GM18951 (cell line): ENCODE measurements around the gene TIRAP.

ENCODE experiments used
- POLR2A ChIP-seq: IDR thresholded peaks from 4 replicates; pipeline ENCODE4 v1.6.1; 2011; ENCODE audit warnings: mild to moderate bottlenecking; ENCODE audit not compliant: insufficient read length, insufficient read depth; ENCODE audit errors: extremely low read depth
- in situ Hi-C: fragments of 300-500 bp; cut with MboI; formaldehyde crosslinking; loops from one replicate; pipeline ENCODE4 v1.12.0; 2022; ENCODE audit warnings: low sequenced_read_pairs, mixed read lengths, inconsistent platforms; ENCODE audit not compliant: unreplicated experiment

The TIRAP gene

DNA sequence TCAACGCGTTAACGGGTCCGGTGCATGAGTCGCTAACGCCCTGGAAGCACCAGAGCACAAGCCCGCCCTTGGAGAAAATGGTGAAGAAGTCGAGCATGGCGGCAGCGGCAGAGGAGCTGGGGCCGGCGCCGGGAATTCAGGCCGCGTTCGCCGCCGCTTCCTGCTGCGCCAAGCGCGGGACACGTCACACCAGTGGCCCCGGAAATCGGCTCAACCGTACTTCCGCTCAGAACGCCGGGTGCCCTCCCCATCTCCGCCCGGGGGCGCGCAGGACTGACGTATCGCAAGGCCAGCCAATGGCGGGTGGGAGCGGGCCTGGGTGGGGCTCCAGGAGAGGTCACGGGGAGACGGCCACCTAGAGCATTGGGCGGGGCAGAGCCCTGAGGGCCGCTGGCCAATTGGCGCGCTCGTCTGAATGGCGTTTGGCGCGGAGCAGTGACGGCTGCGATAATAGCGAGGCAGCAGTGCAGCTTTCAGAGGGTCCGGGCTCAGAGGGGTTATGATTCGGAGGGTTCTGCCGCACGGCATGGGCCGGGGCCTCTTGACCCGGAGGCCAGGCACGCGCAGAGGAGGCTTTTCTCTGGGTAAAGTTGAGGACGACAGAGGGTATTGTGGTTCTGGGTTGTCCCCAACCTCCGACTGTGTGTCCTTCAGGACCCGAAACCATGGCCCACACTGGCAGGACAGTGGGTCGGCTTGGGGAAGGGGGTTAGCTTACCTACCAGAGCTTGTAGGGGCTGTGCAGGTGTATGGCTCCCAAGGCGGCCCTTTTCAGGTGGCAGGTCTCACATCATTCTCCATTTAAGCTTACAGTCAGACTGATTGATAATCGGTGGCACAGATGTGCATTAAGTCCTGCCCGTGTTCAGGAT, 13.9 kb upstream of the TIRAP start, which contains the start of the genes FOXRED1 and SRPRA:
Gene FOXRED1, plus strand, starts transcription at position 447 of the 872 bp plus-strand sequence. Its CDS starts 53 bp downstream, at position 500.
Gene SRPRA, minus strand, starts transcription at position 188 of the 872 bp plus-strand sequence. Its CDS starts 91 bp downstream, at position 97.
- in situ Hi-C loops: no loop called here
- TF ChIP-seq POLR2A: peak; percentile 88

DNA sequence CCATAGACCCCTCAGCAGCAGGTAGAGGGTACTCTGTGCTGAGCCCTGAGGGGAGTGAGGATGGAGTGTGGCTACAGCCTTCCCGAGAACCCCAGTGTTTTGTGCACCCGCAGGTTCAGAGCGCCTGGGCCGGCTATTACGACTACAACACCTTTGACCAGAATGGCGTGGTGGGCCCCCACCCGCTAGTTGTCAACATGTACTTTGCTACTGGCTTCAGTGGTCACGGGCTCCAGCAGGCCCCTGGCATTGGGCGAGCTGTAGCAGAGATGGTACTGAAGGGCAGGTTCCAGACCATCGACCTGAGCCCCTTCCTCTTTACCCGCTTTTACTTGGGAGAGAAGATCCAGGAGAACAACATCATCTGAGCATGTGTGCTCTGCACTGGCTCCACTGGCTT, 5.6 kb upstream of the TIRAP start:
- TF ChIP-seq POLR2A: no peak
- in situ Hi-C loops: no loop called here

DNA sequence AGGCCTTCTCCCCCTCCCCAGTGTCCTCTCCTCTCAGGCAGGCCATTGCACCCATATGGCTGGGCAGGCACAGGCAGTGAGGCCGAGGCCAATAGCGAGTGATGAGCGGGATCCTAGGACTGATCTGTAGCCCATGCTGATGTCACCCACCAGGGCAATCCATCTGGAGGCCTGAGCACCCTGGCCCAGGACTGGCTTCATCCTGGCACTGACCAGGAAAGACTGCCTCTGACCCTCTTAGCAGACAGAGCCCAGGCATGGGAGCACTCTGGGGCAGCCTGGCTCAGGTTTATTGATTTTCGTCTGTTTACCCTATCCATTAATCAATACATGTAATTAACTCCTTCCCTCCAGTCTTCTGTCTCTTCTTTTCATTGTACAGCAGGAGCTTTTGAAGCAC, 5.1 kb upstream of the TIRAP start:
- no peak for TF ChIP-seq POLR2A
- in situ Hi-C loops: no loop called here

DNA sequence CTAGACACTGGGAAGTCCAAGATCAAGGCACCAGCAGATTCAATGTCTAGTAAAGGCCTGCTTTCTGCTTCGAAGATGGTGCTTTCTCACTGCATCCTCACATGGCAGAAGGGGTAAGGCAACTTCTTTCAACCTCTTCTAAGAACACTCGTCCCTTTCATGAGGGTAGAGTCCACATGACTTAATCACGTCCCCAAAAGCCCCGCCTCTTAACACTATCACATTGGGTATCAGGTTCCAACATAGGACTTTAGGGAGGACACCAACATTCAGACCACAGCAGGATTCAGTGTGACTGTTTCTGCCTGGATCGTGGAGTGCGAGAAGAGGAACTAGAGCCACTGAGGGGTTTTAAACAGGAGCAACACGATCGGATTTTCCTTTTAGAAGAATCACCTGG, 3.7 kb upstream of the TIRAP start:
- in situ Hi-C loops: no loop called here
- TF ChIP-seq POLR2A: no peak

DNA sequence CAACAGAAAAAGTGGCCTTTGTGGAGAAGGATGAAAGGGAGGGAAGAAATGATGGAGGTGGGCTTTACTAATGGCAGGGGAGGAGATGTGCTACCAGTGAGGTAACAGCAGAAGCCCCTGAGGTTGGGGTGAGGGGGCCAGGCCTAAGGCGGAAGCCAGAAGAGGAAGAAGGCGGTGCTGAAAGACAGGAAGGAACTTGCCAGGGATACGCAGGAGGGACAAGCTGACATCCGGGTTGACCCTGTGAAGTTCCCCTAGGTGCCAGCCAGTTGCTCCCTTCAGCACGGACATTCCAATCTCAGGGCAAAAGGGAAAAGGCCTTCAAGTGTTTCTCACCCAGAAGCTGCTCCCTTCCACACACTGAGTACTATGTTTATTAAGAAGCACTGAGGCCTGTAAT, 2.3 kb upstream of the TIRAP start:
- no peak for TF ChIP-seq POLR2A
- in situ Hi-C loops: no loop called here

DNA sequence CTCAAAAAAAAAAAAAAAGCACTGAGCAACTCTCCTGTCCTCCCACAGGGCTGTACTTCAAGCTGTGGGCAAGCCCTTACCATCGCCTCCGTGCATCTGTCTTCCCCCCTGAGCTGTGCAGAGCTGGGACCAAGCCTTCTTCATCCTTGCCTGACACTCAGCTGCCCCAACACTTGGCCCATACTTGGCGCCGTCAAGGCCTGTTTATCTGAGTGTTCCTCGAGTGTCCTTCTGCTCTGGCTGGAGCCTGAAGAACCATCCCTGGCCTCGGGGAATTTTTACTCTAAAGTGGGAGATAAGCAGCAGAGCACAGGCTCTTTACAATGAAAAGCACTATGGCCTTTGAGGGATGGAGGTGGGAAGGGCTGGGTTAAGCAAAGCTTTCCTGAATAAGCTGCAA, 1.6 kb upstream of the TIRAP start:
- in situ Hi-C loops: no loop called here
- TF ChIP-seq POLR2A: no peak

DNA sequence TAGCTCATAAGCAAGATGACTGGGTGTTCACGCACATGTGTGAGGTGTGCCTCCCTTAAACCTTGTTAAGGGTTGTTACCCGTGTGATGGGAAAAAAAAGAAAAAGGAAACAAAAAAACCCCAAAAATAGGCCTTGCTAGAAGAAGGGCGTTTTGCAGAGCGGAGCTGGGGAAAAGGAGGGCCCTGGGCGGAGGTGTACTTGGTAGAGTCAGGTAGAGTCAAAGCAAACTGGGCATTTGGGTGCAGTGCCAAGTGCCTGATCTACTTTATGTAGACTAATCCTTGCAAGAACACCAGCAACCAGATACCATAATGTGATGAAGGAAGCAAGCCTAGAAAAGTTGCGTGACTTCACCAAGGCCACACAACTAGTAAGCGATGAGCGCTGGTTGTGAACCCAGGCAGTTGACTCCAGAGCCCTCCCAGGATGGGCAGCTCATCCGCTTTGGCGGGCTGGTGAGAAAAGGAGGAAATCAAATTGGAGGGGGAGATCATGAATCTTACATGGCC, 1.2 kb upstream of the TIRAP start:
- TF ChIP-seq POLR2A: no peak
- in situ Hi-C loops: no loop called here

DNA sequence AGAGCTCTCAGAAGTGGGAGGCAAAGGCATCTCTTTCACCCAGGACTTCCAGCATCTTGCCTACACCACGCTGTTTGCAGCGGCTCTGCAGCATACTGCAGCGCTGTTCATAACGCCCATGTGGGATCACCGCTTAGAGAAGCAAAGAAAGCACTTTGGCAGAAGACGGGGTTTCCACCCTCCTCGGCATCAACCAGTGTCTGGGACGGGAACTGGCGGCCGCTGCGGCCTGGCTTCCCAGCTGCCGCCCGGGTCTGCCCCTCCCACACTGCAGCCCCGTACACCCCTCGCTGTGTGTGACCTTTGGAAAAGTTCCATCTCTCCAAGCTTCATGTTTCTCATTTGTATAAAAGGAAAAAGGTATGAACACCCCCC, 545 bp upstream of the TIRAP start:
- no peak for TF ChIP-seq POLR2A
- in situ Hi-C loops: no loop called here

DNA sequence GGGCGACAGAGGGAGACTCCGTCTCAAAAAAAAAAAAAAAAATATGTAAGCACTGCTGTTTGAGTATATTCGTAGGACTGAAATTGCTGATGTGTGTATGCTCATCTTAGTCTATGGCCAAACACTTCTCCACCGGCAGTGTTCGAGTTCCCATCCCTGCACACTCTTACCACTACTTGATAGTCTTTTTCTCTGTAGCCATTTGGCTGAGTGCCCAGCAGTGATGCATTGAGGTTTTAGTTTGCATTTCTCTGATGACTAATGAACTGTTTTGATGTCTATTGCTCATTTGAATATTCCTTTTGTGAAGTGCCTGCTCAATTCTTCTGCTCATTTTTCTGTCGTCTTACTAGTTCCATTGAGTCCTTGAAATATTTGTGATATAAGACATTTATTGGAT, 1.9 kb downstream of the TIRAP start:
- no peak for TF ChIP-seq POLR2A
- in situ Hi-C loops: no loop called here

DNA sequence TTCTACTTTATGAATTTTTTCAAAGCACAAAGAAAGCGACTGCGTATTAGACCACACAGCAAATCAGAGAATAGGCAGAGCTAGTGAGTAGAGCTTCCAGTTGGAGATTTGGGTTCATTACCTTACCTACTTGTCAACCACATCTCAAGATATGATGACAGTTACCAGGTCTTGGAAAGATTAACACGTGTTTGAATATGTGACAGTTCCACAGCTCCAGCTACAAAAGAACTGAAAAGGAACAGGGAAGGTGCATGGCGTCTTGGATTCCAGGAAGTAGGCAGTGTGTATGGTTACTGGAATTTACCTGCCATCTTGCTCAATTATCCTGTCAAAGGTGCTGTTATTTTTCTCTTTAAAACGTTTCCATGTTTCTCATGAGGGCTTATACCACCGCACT, 5.3 kb downstream of the TIRAP start:
- in situ Hi-C loops: no loop called here
- no peak for TF ChIP-seq POLR2A

DNA sequence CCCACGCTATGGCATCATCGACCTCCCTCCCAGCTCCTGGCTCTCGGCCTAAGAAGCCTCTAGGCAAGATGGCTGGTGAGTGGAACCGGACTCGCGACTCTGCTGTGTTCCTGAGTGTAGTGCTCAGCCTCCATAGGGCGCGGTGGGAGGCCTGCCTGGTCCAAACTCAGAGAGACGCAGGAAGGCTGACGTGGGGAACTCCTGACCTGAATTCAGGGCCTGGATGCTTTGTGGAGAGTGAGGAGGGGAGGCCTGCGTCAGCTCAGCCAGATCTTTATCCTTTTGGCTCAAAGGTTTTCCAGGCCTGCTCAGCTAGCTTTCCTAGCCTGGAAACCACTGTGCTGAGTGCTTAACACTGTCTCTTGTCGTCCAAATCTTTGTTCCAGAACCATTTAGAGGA, 8.0 kb downstream of the TIRAP start:
- in situ Hi-C loops: no loop called here
- TF ChIP-seq POLR2A: no peak

DNA sequence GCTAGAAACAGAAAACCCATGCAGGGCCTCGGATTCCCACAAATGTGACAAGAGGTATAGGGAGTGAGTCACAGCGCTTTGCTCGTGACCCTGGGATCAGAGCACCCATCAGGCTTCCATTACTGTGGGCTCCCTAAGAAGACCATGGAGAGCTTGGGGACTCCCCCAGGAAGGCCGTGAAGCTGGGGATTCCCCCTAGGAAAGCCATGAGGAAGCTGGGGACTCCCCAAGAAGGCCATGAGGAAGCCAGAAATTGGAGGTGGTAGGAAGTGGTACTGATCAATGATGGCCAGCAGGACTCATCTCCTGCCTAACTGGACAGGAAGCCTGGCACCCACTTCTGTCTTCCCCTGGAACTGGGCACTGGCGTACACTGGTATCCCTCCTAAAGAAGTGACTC, 10.8 kb downstream of the TIRAP start:
- in situ Hi-C loops: no loop called here
- TF ChIP-seq POLR2A: no peak

DNA sequence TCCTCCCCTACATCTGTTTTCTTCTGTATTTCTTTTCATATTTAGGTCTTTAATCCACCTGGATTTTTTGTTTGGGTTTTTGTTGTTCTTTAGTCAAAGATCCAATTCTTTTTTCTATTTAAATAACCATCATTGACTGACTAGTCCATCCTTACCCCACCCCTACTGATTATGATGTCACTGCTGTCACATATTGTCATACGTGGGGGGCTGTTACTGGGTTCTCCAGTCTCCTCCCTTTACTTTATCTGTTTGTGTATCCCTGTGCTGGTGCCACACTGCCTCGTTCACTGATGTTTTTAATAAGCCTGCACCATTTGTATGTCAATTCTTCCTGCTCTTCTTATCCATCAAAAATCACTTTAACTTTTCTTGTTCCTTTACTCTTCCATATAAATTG, 14.1 kb downstream of the TIRAP start:
- TF ChIP-seq POLR2A: no peak
- in situ Hi-C loops: no loop called here
